NCI-H1417 treated with DMSO at 0.1 percent for 48 hours (cell line): Measurements from ENCODE around the gene URB1.
"Not testable (repeated sequence)": the region's sequence is repeated elsewhere in the genome, so short reads cannot be mapped to it uniquely, and the experiment has no call there.

Experiments
- DNase-seq: peaks from one replicate; lab custom pipeline; 2025; lab: John Stamatoyannopoulos, UW

URB1 gene

DNA sequence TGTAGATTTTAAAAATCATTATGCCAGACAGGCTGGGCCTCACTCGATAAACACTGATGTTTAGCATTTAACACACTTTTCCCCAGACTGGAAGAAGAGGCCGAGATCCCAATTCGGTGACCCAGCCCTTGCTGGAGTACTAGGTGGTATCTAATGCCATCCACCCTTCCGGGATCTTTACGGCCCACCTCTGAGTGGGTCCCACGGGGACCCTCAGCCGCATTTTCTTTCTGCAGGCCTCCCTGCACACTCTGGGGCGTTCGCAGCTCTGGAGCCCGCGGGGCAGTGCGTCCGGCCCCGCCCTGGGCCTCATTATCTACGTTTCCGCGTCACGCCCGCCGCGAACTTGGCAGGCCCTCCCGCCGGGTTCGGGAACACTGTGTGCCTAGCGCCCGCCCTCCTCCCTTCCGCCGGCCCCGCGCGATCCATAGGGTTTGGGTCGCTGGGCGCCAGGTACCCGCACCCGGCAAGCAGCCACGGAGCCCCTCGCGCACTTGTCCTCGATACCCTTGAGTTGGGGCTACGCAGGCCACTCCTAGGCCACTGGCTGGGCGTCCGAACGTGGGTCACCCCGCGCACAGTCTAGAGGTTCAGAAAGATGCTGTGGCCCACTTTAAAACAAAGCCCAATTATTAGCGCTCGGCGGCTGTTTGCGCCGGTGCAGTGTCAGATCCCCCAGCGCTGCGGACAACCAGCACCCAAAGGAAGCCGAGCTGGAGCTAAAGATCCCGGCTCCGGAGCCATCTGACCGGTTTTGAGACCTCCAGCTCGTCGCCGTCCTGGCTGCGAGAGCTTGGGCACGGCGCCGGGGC is 18.7 kb upstream of the URB1 start:
- DNase-seq: peak; percentile 30

DNA sequence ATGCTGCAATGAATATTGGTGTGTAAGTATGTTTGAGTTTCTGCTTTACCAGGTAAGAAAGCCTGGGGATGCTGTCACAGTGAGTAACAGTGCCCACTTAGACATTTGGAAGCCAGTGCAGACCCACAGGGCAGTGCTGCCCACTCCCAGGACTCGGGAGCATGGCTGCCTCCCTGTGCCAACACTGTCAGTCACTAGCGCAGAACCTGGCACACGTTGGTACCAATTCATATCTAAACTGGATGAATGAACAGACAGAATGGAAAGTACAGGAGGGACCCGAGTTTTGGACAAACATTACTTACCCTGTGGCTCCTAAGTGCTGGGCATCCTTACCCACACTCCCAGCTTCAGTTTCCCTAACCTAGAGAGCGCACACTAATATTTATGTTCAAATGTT is 18.1 kb upstream of the URB1 start:
- DNase-seq: no peak

DNA sequence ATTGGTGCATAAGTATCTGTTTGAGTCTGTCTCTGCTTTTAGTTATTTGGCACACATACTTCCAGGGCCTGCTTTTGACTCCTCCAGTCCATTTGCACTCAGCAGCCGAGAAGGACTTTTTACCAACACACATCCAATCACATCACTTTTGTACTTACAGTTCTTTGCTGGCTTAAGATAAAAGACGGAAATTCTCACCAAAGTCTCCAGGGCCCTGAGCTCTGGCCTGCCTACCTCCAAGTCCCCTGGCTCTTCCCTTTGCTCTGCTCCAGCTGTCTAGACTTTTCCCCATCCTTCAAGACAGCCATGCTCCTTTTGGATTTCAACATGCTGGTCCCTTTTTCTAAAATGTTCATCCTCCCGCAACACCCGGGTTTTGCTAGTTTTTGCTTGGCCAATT is 17.5 kb upstream of the URB1 start:
- DNase-seq: no peak

DNA sequence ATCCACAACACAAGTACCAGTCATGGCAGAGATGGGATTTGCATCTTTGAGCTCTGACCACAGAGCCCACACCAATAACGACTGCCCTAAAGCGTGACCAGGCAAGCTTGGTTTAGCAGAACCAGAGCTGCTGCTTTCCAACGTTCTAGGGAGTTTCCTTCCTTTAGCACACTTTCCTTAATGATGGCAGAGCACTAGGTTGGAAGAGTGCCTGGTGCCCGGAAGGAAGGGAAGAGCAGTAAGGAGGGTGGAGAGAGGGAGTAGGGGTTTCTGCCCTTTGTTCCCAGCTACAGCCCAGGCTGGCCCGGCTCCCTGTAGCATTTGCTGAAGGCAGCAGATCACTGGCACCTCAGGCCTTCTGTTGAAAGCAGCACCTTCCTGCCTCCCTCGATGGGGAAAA is 13.6 kb upstream of the URB1 start:
- no peak for DNase-seq

DNA sequence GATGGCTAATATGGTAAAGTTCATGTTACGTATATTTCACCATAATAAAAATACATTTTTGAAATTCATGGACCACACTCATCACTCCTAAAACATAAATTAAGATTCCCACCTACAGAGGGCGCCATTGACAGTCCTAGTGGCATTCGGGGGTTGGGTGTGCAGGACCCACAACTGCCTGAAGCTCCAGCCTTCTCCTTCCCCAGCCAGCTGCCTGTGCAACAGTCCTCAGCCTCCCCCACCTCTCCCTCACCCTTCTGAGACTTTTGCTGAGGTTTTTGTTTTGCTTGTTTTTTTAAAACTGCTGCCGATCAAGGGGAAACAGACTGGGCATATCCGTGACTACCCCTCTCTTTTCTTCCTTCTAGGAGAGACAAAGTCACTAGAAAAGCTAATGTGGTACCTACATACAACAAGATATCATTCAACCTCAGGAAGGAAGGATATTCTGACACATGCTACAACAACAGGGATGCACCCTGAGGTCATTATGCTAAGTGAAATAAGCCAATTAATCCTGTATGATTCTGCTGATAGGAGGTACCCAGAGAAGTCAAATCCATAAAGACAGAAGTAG is 10.5 kb upstream of the URB1 start:
- DNase-seq: peak; percentile 8

DNA sequence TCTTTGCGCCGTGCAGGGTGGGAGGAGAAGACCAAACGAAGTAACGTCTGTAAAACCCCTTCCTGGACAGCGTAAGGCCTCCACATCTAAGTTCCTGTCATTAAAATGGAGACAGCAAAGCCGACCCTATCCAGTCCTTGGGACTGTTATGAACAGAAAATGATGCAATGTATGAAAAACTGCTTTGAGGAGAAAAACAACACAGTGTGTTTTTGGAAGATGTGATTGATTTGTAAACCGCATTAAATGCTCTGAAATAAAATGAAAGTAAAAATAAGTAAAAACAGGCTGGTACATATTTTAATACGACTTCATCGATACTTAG is 827 bp upstream of the URB1 start:
- no peak for DNase-seq

DNA sequence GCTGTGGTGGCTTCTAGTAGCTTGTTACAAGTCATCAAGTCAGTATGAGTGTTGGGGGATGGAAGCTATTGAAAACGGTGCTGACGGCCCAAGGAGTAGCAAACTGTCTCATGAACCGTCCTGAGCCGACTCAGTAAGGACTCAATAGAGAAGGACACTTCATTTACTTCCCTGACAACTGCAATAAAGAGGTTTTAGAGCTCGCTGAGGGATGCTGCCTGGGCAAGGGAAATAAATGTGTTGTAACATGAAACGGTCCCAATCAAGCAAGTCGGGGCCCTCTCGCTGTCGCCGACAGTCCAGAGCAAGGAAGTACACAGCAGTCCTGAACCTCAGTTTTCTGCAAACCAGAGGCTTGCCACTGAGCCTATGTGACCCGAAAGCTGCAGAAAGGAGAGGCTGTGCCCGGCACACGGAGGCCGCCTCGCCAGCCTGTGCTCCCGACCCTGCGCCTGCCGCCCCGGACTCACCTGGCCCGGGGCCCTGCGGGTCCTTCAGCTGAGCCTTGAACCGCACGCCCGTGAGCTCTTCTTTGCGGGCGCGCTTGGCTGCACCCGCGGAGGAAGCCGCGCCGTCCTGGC is 423 bp downstream of the URB1 start:
- DNase-seq: no peak

DNA sequence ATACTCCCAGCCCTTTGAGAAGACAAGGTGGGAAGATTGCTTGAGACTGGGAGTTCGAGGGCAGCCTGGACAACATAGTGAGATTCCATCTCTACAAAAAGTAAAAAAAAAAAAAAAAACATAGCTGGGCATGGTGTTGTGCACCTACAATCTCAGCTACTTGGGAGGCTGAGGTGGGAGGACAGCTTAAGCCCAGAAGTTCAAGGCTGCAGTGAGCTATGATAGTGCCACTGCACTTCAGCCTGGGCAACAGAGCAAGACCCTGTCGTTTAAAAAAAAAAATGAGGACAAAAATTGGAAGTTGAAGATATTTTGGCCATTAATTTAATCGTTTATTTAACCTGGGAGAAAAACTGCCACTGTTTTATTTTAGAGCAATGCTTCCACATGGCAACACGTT is 1.1 kb downstream of the URB1 start:
- DNase-seq: no peak

DNA sequence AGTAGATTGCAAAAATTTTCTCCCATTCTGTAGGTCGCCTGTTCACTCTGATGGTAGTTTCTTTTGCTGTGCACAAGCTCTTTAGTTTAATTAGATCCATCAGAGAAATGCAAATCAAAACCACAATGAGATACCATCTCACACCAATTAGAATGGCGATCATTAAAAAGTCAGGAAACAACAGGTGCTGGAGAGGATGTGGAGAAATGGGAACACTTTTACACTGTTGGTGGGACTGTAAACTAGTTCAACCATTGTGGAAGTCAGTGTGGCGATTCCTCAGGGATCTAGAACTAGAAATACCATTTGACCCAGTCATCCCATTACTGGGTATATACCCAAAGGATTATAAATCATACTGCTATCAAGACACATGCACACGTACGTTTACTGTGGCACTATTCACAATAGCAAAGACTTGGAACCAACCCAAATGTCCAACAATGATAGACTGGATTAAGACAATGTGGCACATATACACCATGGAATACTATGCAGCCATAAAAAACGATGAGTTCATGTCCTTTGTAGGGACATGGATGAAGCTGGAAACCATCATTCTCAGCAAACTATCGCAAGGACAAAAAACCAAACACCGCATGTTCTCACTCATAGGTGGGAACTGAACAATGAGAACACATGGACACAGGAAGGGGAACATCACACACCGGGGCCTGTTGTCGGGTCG is 2.1 kb downstream of the URB1 start:
- not testable (repeated sequence) for DNase-seq

DNA sequence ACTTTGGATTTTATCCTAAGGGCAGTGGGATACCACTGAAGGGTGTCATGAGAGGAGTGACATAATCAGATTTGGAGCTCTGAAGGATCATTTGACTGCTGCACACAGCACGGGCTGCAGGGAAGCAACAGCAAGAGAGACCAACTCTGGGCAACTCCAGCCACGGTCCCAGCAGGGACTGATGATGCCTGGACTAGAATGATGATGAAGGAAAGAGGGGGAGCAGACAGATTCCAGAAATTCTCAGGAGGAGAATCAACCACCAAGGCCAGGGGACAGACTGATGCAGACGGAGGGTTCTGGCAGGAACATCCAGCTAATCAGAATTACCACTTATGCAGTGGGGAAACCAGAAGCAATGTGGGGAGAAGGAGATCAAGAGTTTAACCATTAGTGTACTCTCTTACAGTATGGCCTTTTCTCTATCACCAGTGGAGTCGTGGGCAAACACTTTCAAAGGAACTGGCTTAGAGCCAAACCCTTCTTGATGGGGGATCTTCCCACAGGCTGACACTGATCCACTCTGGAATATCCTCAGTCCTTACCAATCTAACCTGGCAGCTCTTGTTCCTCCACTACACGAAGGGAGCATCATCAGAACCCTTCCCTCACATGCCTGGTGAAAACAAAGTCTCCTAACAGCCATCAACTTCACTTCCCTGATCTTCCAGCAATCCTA is 3.3 kb downstream of the URB1 start:
- no peak for DNase-seq

DNA sequence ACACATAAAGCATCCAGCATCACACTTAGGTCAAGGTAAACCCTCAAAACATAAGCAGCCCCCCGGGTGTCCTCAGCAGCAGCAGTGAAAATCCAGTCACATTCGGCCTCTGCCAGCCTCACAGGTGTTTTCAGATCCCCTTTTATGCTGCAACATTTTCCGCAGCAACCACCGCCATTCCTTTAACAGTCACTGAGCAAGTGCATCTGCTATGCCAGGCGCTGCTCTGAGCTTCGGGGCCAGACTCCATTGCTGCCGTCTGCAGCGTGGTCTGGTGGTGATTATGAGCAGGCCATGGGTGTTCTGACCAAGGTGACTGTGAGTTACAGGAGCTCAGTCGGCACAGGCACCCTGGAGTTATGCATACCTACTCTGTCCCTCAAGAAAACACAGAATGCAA is 4.5 kb downstream of the URB1 start:
- no peak for DNase-seq

DNA sequence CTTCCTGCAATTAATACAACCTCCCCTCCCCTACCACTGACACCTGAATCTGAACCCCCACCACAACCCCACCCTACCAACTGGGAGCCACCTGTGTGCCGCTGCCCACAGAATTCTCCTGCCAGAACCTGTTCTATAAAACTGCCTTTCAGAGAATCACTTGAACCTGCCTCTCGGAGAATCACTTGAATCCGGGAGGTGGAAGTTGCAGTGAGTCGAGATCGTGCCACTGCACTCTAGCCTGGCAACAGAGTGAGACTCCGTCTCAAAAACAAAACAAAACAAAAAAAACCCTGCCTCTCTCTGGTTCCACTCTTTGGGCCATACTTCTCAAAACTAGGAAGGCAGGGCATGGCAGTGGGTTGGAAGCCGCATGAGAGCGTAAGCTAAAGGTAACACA is 5.7 kb downstream of the URB1 start:
- no peak for DNase-seq

DNA sequence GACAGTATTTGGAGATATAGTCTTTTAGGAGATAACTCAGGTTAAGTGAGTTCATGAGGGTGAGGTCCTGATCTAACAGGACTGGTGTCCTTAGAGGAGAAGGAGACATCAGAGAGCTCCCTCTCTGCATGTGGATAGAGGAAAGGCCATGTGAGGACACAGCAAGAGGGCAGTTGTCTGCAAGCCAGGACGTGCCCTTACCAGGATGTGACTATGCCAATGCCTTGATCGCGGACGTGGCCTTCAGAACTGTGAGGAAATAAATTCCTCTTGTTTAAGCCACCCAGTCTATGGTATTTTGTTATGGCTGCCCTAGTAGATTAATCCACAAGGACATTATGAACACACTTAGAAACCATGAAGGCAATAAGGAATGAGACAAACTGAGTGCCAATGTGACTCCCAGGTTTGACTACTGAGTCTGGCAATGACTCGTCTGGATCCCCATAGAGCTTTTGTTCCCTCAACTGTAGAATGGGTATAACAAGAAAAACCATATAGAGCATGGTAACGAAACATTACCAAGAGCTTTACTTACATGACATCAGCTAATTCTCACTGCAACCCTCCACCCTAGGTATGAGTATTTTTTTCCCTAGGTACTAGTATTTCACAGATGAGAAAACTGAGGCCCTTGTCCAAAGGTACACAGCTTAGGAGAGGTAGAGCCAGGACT is 6.5 kb downstream of the URB1 start:
- no peak for DNase-seq

DNA sequence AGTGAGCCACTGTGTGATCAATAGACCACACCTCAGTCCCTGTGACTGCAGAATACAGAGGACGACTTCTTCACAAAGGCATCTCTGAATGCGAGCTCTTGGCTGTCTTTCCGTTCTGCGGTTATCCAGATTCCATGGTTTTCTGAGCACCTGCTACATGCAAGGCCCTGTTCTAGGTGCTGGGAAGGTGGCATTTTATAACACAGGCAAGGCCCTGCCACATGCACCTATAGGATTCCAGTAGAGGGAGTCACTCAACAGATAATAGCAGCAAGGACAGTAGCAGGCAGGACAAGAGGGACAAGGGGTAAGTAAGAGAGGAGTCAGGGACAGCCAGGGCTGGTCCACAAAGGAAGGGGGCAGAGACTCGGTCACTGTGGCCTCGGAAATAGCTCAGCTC is 9.0 kb downstream of the URB1 start:
- DNase-seq: no peak

DNA sequence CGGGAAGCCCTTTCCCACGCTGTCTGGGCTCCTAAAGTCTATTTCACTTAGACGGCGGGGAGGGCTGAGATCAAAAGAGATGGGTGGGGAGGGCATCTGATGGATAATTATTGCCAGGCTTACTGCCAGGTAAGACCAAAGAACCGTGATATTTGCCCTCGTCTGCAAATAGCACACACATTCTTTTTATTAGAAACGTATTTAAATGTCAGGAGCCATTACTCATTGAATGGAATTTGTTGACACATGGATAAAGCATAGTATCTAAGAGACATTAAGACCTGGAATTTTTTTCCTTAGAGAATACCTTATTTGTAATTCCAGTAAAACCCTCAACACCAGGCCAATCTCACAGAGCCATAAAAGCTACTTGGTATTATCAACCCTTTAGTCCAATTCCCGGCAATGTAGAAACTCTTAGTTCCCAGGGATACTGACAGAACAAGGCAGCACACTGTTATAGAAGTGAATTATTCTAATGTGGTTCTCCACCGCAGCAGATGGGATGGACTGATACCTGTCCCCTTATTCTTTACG is 10.6 kb downstream of the URB1 start:
- DNase-seq: no peak

DNA sequence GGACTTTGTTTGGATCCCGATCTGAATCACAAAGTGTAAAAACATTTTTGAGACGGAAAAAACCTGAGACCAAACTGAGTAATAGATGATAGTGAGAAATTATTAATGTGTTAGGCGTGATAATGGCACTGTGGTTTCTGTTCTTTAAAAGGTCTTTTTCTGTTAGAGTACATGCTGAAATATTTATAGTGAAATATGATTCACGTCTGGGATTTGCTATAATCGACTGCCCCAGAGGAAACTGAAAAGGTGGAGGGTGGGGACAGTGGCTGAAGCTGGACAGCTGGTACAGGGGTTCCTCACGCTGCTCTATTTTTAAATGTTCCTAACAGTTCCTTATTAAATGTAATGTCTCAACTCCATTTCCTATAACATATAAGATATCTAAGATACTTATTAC is 11.2 kb downstream of the URB1 start:
- DNase-seq: no peak

DNA sequence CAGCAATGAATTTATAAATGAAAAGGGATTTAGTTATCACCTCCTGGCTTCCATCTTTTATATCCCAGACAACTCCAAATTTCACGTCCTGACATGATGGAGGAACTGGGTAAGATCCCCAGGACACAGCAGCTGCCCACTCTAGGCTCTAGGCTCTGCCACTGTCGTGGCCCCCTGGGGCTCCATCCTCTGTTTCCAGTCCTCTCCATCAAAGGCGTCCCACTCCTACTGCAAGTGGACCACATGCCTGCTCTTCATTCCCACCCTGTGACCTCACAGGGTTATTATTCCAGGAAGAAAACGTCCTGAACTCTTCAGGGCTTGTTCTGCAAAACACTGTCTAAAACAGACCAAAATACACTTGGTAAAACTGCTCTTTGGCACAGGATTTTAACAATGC is 11.9 kb downstream of the URB1 start:
- DNase-seq: no peak

DNA sequence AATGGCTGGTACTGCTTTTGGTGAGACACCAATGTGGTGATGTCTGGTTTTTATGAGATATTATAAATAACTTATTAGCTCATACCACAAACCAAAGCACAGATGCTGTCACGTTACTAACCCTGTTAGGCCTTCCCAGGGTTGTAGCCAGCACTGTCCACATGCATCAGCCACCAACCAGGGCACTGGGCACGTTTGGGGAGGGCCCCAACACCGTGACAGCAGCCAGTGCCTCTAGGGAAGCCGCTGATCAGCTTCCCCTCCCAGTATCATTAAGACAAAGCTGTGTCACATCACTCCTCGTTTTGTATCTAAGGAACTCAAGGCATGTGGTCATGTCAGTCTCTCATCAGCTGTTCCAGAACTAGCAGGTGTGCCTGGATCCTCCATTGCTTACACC is 13.9 kb downstream of the URB1 start:
- DNase-seq: no peak

DNA sequence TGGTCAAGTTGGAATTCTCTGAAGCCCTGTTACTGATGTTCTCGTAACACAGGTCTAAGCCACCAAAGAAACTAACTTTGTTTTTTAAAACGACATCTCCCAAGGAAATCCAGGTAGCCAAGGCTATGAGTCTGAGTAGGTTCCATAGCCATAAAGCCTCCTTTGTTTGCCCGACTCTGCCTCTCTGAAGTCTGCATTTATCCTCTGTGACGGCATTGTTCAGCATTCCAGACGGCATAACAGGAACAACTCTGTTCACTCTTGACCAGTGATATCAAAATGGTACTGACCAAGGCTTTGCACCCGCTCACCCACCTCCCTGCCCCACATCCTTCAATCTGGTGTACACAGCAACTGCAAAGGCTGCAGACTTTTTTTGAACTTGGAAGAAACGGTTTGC is 14.8 kb downstream of the URB1 start:
- DNase-seq: no peak

DNA sequence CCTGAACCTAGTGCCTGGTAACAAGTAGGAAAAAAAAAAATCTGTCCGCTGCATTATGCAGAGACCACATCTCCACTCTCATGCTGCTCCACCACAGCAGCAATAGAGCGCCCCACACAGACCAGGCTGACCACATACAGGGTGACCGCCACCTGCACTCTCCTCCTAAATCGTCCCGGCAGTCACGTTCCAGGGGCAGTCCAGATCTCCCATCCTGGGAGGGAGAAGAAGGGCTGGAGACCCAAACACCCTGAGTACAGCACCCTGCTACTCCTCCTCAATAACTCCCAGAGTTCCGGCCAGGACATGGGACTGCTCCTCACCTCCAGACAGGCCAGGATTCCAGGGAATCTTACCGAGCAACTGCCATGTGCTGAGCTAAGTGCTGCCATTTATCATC is 15.3 kb downstream of the URB1 start:
- DNase-seq: no peak

DNA sequence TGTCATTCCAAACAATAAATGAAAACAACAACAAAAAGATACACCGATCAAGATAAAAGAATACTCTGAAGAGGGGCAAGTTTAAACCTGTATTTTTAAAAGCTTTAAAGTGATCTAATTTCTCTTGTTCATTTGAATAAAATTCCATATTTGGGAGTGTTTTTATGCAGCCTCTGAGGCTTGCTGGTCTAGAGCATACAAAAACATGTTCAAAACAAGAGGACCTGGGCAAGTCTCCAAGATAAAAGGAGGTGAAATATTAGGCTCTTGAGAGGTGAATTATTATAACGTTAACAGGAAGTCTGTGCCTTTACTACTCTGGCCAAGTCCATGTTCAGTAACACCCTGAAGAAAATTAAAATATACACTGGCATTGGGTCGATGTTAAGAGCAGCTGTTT is 20.1 kb downstream of the URB1 start:
- no peak for DNase-seq

DNA sequence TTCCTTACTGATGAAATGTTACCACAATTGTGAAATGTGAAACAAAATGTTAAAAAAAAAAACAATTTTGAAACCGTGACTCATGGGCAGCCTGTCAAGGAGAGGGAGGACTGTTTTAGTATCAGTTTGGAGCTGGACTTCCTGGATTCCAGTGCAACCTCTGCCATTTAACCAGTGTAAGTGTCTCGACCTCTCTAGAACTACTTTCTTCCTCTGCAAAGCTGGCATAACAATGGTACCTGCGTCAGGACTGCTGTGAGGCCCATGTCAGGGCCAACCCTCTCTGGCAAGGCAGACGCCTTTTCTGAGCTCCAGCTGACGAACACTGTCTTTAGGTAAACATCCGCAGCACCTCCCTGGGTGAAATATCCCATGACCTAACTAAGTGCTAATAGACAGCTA is 20.9 kb downstream of the URB1 start:
- no peak for DNase-seq
